Muscle of back (tissue), 11 donors: ENCODE measurements around the gene SERPINA6. TPM values are rescaled to one million over a fixed set of nuclear protein-coding genes. Genes with fewer than 3 reads are reported as not detected.
"Not testable (repeated sequence)": the region's sequence is repeated elsewhere in the genome, so short reads cannot be mapped to it uniquely, and the experiment has no call there.

Experiments used
- DNase-seq, 3 donors: peaks; one replicate each; pipeline versions ENCODE4 v3.0.0 to v3.0.0-alpha.2; 2013
- polyA plus RNA-seq, 10 donors: library from polyadenylated mRNA; unstranded; fragments of 120-200 nt; gene quantifications; one replicate each; pipeline ENCODE4 v1.2.1, GENCODE V29; 2013; ENCODE audit not compliant: insufficient read length in 10 of 10

Gene SERPINA6
- polyA plus RNA-seq, 10 donors = not detected

DNA sequence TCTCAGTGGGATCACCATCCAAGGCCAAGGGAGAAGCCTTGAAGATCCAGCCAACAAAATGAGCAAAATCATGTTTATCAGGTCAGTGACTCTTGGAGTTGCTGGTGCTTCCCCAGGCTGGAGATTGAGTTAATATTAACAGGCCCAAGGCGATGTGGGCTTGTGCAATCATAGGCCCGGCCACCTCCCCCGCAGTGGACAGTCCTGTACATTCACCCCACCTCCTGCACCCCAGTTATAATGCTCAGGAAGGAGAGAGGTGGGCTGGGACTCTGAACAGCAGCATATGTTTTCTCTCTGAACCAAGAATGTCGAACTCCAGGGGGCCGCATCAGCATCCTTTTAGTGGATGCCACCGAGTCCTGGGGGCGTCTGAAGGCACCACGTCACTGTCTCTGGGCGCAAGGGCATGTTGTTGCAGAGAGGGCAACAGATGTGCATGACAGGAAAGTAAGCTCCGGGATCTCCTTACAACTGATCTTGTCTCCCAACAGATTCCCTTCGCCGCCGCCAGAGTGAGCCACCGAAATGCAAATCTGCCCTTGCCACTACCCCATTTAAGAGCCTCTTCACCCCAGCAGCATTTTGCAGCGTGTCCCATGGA lies 32.2 kb upstream of the SERPINA6 start:
- DNase-seq = peak in 2 of 3 donors; percentile 23 to 47

DNA sequence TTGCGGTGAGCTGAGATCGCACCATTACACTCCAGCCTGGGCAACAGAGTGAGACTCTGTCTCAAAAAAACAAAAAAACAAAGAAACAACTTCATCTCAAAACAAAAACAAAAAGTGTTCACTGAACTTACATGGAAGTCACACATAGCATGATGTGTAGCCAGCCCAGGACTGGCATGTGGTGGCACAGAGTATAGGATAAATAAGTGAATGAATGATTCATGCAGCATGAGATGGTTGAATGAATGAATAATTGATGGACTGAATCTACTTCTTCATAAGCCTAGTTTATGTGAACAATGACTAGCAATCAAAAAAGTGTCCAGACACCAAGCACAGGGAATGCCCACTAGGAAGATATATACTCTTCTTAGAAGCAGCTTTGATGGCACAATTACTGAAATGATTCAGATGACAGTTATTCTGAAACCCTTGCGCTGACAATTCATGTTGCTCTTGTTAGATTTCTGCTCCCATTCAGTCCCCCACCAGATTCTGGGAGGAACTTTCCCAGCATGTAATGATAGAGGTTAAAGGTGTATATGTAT lies 31.6 kb upstream of the SERPINA6 start:
- no peak for DNase-seq

DNA sequence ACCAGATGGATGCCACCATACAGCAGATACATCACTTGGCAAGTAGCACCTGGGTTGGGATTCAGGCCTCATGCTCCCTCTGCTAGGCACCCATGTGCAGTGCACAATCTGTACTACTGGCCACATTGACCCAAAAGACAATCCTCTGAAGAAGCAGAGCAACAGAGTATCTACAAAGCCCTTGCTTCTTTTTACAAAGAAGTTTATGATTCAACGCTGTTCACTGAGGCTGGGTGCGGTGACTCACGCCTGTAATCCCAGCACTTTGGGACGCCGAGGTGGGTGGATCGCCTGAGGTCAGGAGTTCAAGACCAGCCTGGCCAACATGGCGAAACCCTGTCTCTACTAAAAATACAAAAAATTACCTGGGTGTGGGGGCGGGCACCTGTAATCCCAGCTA lies 31.1 kb upstream of the SERPINA6 start:
- not testable (repeated sequence) for DNase-seq

GRCh38 chr14:94349276-94349675 lies 26.1 kb upstream of the SERPINA6 start:
- DNase-seq = no peak

GRCh38 chr14:94348836-94349235 lies 25.7 kb upstream of the SERPINA6 start:
- DNase-seq = no peak

DNA sequence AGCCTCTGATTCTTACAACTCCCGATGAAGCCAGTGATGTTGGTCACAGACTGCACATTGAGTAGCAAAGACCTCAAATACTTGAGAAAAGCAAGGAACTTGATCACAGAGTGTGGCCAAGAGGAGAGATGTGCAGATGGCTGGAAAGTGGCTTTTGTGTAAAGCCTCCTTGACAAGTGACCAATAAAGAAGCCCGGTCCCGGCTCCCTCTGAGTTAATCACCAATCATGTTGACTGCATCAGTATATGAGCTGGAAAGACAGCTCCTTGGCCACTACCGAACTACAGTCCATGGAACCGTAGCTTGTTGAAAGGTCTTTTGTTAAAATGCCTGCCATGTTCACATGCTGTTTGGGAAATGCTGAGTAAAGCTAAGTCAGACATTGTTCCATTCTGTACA lies 23.7 kb upstream of the SERPINA6 start:
- DNase-seq = no peak

DNA sequence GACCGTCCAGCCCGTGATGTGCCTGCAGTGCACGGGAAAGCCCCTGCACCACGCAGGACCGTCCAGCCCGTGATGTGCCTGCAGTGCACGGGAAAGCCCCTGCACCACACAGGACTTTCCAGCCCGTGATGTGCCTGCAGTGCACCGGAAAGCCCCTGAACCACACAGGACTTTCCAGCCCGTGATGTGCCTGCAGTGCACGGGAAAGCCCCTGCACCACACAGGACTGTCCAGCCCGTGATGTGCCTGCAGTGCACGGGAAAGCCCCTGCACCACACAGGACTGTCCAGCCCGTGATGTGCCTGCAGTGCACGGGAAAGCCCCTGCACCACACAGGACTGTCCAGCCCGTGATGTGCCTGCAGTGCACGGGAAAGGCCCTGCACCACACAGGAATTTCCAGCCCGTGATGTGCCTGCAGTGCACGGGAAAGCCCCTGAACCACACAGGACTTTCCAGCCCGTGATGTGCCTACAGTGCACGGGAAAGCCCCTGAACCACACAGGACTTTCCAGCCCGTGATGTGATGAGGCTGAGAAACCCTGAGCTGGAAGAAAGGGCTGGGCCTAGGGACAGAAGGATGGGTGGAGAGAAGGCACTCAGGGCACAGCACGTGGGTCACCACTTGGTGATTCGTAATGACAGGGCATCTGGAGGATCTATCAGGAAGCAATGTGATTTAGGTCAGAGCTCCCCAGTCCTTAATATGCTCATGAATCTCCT lies 23.1 kb upstream of the SERPINA6 start:
- DNase-seq = not testable (repeated sequence)

- DNase-seq = peak in 1 of 3 donors; percentile 83
Measured at GRCh38 chr14:94345344-94346064, 22.4 kb upstream of the SERPINA6 start.

DNA sequence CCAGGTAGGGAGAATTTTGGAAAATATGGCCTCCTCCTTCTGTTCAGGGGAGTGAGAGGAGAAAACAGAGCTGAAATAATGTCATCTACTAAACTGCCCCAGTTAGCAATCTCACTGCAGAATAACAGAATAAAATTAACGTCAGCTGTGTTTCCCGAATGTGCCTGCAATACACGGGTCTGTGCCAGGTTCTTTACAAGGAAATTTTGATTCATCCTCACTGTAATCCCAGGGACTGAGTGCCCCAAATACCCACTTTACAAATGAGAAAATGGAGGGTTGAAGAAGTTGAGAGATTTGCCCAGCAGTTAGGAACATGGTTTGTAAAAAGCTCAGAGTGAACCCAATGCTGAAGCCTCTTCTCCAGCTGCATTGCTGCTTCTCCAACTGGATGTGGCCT lies 21.3 kb upstream of the SERPINA6 start:
- DNase-seq = no peak

- DNase-seq = no peak
Measured at GRCh38 chr14:94343238-94344005, 20.3 kb upstream of the SERPINA6 start.

- DNase-seq = peak; percentile 93 to 99 (median 95)
Measured at GRCh38 chr14:94342334-94342934, 19.3 kb upstream of the SERPINA6 start.

DNA sequence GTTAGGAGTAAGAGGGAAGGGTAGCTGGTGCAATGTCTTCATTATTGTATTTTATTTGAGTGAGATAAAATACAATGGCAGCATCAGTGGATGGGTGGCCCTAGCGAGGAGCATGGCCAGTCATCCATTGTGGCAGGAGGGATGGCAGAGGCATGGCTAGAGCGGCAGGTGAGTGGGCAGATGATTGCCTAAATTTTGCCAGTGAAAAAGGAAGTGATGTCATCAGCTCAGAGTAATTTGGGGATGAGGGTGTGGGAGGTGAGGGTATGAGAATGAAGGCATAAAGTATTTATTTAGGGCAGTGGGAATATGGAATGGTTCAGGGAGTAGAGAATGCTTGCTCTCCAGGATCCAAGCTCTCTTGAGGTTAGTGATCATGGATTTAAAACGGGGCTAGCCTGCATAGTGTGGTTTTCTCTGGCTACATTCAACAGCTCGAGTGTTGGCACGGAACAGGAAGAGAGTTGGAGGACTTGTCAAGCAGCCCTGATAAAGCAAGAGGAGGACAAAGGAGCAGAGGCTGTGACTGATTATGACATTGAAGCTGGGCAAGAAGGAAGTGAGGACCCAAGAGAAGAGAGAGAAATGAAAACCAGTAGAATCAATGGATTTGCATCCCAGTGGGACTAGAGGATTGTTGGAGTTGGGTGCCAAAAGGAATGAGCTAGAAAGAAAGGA lies 18.7 kb upstream of the SERPINA6 start:
- no peak for DNase-seq

DNA sequence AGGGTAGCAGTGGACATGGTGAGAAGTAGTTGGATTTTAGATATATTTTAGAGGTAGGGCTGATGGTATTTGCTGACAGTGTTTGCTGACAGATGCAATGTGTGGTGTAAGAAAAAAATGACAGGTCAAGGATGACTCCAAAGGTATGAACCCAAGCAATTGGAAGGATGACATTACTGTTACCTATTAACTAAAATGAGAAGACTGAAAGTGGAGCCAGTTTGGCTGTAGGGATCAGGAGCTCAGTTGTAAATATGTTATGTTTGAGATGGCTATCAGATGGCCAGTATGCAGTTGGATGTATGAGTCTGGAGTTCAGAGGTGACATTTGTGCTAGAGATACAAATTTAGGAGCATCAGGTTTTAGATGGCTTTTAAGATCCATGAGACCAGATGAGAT lies 17.4 kb upstream of the SERPINA6 start:
- DNase-seq = no peak

- DNase-seq = no peak
Measured at GRCh38 chr14:94338023-94338422, 14.9 kb upstream of the SERPINA6 start.

- no peak for DNase-seq
Measured at GRCh38 chr14:94337274-94337673, 14.1 kb upstream of the SERPINA6 start.

GRCh38 chr14:94334872-94335271 lies 11.7 kb upstream of the SERPINA6 start:
- no peak for DNase-seq

- no peak for DNase-seq
Measured at GRCh38 chr14:94332587-94332986, 9.5 kb upstream of the SERPINA6 start.

DNA sequence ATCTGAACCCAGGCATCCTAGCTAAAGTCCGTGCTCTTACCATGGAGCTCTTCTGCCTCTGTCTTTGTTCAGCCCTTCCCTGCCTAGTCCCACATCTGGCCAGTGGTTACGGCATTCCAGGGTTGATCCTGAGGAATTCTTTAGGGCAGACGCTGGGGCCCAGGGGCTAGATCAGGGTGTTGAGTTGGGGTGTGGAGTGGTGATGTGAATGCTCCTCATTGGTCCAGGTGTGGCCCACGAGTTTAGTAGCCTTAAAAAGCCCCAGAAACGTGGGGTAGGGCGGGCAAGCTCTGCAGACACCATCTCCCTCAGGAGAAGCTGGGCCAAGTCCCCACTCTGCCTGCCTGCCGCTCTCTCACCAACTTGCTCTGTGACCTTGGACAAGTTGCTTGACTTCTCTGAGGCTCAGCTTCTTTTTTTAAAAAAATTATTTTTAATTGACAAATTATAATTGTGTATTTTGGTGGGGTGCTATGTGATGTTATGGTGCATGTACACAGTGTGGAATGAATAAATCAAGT lies 9.0 kb upstream of the SERPINA6 start:
- no peak for DNase-seq

- no peak for DNase-seq
Measured at GRCh38 chr14:94331462-94331861, 8.3 kb upstream of the SERPINA6 start.

DNA sequence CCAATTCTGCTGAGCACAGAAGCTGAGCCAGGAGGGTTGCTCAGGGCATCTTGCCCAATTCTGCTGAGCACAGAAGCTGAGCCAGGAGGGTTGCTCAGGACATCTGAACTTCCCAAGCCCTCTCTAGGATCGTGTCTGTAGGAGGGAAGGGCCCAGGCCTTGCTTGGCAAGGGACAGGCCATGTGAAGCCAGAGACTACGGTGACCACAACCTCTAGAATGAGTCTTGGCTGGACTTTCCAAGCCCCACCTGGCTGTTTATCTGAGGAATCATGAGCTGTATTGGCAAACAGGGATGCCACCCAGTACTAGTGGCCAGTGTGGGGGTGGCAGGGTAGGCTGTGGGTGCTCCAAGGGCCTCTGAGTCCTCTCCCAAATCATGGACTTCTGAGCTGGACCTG lies 7.7 kb upstream of the SERPINA6 start:
- DNase-seq = no peak

GRCh38 chr14:94330432-94330831 lies 7.3 kb upstream of the SERPINA6 start:
- no peak for DNase-seq
